Measurements from ENCODE around the gene HDAC4.

Gene HDAC4

DNA sequence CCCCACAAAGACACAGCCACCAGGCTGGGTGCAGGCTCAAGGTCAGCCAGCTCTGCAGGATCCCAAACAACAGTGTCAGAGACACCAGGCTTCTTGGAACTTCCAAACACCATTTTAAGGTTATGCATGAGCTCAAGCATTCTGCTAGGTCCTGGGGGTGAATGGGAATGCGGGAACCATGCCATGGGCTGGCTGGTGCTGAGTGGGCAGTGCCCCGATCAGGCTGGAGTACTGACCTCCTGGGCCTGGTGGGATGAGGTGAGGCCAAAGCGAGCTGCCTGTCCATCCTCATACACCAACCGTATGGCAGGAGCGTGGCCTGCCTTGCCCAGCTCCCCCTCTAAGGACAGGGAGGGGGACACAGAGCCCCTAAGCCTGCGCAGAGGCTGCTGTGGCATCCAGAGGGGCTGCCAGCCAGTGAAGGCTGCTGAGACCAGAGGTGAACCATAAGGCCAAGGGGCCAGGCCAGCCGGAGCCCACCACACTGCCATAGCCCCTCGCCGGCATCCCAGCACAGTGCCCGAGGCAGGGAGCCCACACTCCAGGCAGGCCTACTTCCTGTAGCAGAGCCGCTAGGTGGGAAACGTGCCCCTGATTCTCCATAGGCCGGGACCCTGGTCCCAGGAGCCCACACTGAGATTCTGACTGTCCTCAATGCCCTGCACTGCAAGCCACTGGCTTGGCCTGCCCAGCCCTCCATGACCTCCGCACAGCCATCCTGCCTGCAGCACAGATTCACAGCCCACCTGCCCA lies 135.0 kb downstream of the HDAC4 start:
- Mint-ChIP-seq H3K4me1 (ENCODE audit: low read depth) (peaks cover 73% of the 10 kb centered on the region), H3K36me3 (no peaks in the 10 kb centered on the region), H3K27me3 (no peaks in the 10 kb centered on the region)

DNA sequence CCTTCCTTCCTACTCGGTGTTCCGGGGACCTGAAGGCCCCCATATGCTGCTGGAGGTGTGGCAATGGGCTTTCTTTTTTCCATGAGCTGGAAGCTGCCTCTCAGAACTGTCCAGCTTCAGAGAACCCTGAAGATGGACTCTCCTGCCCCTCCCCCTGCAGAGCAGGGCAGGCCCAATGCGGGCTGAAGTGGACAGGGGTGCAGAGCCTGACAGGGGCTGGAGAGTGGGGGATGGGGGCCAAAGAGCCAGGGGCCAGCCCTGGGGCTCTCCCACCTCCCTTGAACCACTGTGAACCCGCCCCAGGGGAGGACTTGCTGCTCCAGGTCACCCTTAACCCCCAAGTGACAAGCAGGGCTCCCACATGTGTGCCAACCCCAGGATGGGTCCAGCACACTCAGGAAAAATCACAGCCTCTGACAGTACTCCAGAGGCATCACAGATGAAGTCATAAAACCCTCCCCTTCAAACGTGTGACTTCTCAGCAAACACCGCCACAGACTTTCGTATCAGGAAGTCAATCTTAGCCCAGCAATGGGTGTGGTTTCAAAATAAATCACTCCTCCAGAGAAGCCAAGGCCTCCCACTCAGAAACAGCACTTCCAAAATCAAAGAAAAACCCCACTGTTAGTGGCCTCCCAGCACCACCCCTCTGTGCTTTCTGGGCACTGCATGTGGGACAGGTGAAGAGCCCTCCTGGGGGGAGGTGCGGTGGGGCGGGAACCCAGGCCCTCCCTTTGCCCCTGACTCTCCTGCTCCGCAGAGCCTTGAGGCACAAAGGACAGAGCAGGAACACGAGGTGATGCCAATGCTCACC lies 135.8 kb downstream of the HDAC4 start:
- H3K36me3 Mint-ChIP-seq: no peaks in the 10 kb centered on the region
- H3K27me3 Mint-ChIP-seq: no peaks in the 10 kb centered on the region
- peak overlapping the region; percentile 86 for H3K4me3 Mint-ChIP-seq
- no peaks in the 10 kb centered on the region for H3K9me3 Mint-ChIP-seq (ENCODE audit: low read depth)
- H3K27ac Mint-ChIP-seq: peak overlapping the region; percentile 92
- H3K4me1 Mint-ChIP-seq (ENCODE audit: low read depth): peaks cover 78% of the 10 kb centered on the region

More for the DNA sequence above, 135.0 kb downstream of the HDAC4 start:
- Mint-ChIP-seq H3K9me3 (ENCODE audit: low read depth) (no peaks in the 10 kb centered on the region), H3K27ac (peak overlapping the region; percentile 92), H3K4me3 (peak overlapping the region; percentile 86)

DNA sequence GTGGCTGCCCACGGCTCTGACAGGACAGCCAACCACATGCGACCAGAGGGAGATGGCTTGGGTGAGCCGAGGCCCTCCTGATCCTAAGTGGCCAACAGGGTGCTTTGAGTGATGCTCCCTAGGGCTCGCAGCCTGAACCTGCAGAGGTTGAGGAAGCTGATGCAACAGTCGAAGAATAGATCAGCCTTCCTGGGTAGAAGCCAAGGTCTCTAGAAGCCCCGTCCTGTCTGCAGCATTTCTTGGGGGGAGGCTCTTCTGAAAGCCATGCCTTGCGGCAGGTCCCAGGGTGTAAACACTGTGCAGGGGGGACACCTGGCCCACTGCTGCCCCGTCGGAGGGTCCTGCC lies 136.4 kb downstream of the HDAC4 start:
- H3K27me3 Mint-ChIP-seq: no peaks in the 10 kb centered on the region
- peak overlapping the region; percentile 54 for H3K4me3 Mint-ChIP-seq
- H3K4me1 Mint-ChIP-seq (ENCODE audit: low read depth): peaks cover 78% of the 10 kb centered on the region
- no peaks in the 10 kb centered on the region for H3K36me3 Mint-ChIP-seq
- no peaks in the 10 kb centered on the region for H3K9me3 Mint-ChIP-seq (ENCODE audit: low read depth)
- peak overlapping the region; percentile 66 for H3K27ac Mint-ChIP-seq

GRCh38 chr2:239263669-239264491 lies 136.9 kb downstream of the HDAC4 start:
- Mint-ChIP-seq H3K9me3 (ENCODE audit: low read depth) (no peaks in the 10 kb centered on the region), H3K36me3 (no peaks in the 10 kb centered on the region), H3K4me3 (peak overlapping the region; percentile 54), H3K27ac (peak overlapping the region; percentile 66), H3K4me1 (ENCODE audit: low read depth) (peaks cover 78% of the 10 kb centered on the region), H3K27me3 (no peaks in the 10 kb centered on the region)

DNA sequence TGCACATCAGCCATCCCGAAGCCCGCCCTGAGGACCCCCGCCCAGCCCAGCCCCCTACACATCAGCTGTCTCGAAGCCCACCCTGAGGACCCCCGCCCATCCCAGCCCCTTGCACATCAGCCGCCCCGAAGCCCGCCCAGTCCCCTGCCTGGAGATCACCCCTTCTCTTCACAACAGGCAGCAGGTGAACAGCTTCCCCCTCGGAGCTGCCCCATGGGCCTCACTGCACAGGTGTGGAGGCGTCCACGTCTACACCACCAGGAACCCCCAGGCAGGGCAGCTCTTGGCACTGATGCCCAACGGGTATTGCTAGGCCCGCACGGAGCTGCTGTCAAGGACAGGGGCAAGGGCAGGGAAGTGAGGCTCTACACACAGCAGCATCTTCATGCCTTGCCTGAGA lies 137.6 kb downstream of the HDAC4 start:
- no peak overlapping the region for H3K27ac Mint-ChIP-seq
- no peak overlapping the region for H3K4me3 Mint-ChIP-seq
- H3K36me3 Mint-ChIP-seq: peaks cover 3% of the 10 kb centered on the region
- peaks cover 78% of the 10 kb centered on the region for H3K4me1 Mint-ChIP-seq (ENCODE audit: low read depth)
- H3K27me3 Mint-ChIP-seq: no peaks in the 10 kb centered on the region
- H3K9me3 Mint-ChIP-seq (ENCODE audit: low read depth): peaks cover 4% of the 10 kb centered on the region

- peaks cover 78% of the 10 kb centered on the region for H3K4me1 Mint-ChIP-seq (ENCODE audit: low read depth)
- H3K9me3 Mint-ChIP-seq (ENCODE audit: low read depth): peaks cover 8% of the 10 kb centered on the region
- H3K27ac Mint-ChIP-seq: no peak overlapping the region
- no peaks in the 10 kb centered on the region for H3K27me3 Mint-ChIP-seq
- H3K4me3 Mint-ChIP-seq: no peak overlapping the region
- peaks cover 3% of the 10 kb centered on the region for H3K36me3 Mint-ChIP-seq
Measured at GRCh38 chr2:239262484-239263230, 138.2 kb downstream of the HDAC4 start.

DNA sequence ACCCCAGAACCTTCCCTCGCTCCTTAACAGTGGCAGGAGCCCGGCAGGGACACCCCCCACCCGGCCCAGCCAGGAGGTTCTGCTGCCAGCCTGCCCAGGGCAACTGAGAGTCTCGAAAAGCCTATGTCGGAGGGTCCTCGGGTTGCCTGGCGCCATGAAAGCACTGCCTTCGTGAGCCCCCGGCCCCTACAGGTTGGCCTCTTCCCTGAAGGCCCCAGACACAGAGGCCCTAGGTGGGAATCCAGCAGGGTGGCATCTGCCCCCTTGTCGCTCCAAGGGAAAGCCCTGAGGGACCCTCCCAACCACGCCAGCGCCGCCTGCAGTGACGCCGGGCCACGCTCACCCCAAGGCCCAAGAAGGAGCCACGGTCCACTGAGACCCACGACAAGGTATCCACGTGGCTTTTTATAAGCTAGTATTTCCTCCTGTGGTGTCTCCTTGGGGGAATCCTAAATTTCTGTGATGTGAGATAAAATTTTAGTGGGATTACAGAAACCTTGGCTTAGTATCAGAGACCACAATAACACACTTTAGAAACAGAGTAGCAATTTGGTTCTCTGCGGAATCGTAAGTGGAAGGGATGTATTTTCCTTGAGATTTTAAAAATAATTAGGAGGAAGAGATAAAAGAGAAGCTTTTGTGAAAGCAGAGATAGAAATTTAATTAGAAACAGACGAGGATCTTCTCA lies 138.9 kb downstream of the HDAC4 start:
- Mint-ChIP-seq H3K4me1 (ENCODE audit: low read depth) (peaks cover 78% of the 10 kb centered on the region), H3K27ac (no peak overlapping the region), H3K9me3 (ENCODE audit: low read depth) (peaks cover 12% of the 10 kb centered on the region), H3K27me3 (no peaks in the 10 kb centered on the region), H3K36me3 (peaks cover 7% of the 10 kb centered on the region), H3K4me3 (no peak overlapping the region)

GRCh38 chr2:239261356-239261755 lies 139.5 kb downstream of the HDAC4 start:
- no peak overlapping the region for H3K4me3 Mint-ChIP-seq

GRCh38 chr2:239260546-239261327 lies 140.1 kb downstream of the HDAC4 start:
- Mint-ChIP-seq H3K36me3 (peaks cover 7% of the 10 kb centered on the region), H3K4me1 (ENCODE audit: low read depth) (peaks cover 78% of the 10 kb centered on the region), H3K27ac (no peak overlapping the region), H3K27me3 (no peaks in the 10 kb centered on the region), H3K4me3 (peak overlapping the region; percentile 86), H3K9me3 (ENCODE audit: low read depth) (peaks cover 12% of the 10 kb centered on the region)

More at GRCh38 chr2:239261356-239261755, 139.5 kb downstream of the HDAC4 start:
- Mint-ChIP-seq H3K9me3 (ENCODE audit: low read depth) (peaks cover 12% of the 10 kb centered on the region), H3K27ac (no peak overlapping the region), H3K27me3 (no peaks in the 10 kb centered on the region), H3K4me1 (ENCODE audit: low read depth) (peaks cover 77% of the 10 kb centered on the region), H3K36me3 (peaks cover 7% of the 10 kb centered on the region)

- Mint-ChIP-seq H3K9me3 (ENCODE audit: low read depth) (peaks cover 12% of the 10 kb centered on the region), H3K4me3 (peak overlapping the region; percentile 86), H3K36me3 (peaks cover 7% of the 10 kb centered on the region), H3K4me1 (ENCODE audit: low read depth) (peaks cover 80% of the 10 kb centered on the region), H3K27me3 (no peaks in the 10 kb centered on the region), H3K27ac (peak overlapping the region; percentile 94)
Measured at GRCh38 chr2:239259603-239260298, 141.1 kb downstream of the HDAC4 start.

DNA sequence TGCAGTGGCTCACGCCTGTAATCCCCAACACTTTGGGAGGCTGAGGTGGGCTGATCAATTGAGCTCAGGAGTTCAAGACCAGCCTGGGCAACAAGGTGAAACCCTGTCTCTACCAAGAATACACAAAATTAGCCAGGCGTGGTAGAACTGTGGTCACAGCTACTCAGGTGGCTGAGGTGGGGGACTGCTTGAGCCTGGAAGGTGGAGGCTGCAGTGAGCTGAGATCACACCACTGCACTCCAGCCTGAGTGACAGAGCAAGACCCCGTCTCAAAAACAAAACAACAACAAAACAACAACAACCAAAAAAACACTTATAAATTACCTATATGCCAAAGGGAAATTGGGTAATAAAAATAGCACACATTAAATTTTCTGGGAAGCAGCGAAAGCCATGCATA lies 141.6 kb downstream of the HDAC4 start:
- H3K9me3 Mint-ChIP-seq (ENCODE audit: low read depth): peaks cover 12% of the 10 kb centered on the region
- no peaks in the 10 kb centered on the region for H3K27me3 Mint-ChIP-seq
- H3K4me3 Mint-ChIP-seq: peak overlapping the region; percentile 86
- peaks cover 7% of the 10 kb centered on the region for H3K36me3 Mint-ChIP-seq
- H3K4me1 Mint-ChIP-seq (ENCODE audit: low read depth): peaks cover 82% of the 10 kb centered on the region
- H3K27ac Mint-ChIP-seq: peak overlapping the region; percentile 94

DNA sequence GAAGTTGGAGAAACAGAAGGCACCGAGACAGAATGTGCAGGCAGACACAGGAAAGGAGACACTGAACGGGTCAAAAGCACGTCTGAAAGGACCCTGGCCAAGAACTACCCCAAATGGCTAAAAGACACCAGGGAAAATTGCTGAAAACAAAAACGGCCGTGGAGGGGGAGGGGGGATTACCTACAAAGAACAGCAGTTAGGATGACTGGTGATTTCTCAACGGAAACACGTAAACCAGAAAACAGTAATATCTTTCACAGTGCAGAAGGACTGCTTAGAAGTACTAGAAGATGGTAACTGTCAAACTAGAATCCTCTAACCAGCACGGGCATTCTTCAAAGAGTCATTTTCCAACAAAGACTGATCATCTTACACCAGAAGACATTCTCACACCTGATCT lies 142.6 kb downstream of the HDAC4 start:
- peaks cover 12% of the 10 kb centered on the region for H3K9me3 Mint-ChIP-seq (ENCODE audit: low read depth)
- H3K27me3 Mint-ChIP-seq: no peaks in the 10 kb centered on the region
- H3K4me3 Mint-ChIP-seq: peak overlapping the region; percentile 65
- H3K4me1 Mint-ChIP-seq (ENCODE audit: low read depth): peaks cover 87% of the 10 kb centered on the region
- H3K27ac Mint-ChIP-seq: peak overlapping the region; percentile 85
- H3K36me3 Mint-ChIP-seq: peaks cover 7% of the 10 kb centered on the region

- H3K36me3 Mint-ChIP-seq: peaks cover 7% of the 10 kb centered on the region
- peak overlapping the region; percentile 36 for H3K27ac Mint-ChIP-seq
- H3K4me3 Mint-ChIP-seq: peak overlapping the region; percentile 56
- peaks cover 12% of the 10 kb centered on the region for H3K9me3 Mint-ChIP-seq (ENCODE audit: low read depth)
- H3K27me3 Mint-ChIP-seq: no peaks in the 10 kb centered on the region
- peaks cover 90% of the 10 kb centered on the region for H3K4me1 Mint-ChIP-seq (ENCODE audit: low read depth)
Measured at GRCh38 chr2:239257511-239257937, 143.3 kb downstream of the HDAC4 start.
